DOHH2 (cell line): ENCODE measurements around the gene CERS6.

Source experiments
- EZH2phosphoT487 ChIP-seq: fragments of 200-600 bp; sonication (generic); IDR thresholded peaks from 2 replicates; pipeline ENCODE4 v1.6.1; 2017; ENCODE audit warnings: borderline replicate concordance, mild to moderate bottlenecking, antibody characterized with exemption, low read length, moderate library complexity, mixed read lengths
- TF ChIP-seq, protein P1 (sequence below): fragments of 200-600 bp; sonication (generic); IDR thresholded peaks from one replicate; pipeline ENCODE4 v1.5.1; 2014; ENCODE audit warnings: antibody characterized with exemption, mild to moderate bottlenecking, low read depth, low read length; ENCODE audit not compliant: poor library complexity, severe bottlenecking

DNA sequence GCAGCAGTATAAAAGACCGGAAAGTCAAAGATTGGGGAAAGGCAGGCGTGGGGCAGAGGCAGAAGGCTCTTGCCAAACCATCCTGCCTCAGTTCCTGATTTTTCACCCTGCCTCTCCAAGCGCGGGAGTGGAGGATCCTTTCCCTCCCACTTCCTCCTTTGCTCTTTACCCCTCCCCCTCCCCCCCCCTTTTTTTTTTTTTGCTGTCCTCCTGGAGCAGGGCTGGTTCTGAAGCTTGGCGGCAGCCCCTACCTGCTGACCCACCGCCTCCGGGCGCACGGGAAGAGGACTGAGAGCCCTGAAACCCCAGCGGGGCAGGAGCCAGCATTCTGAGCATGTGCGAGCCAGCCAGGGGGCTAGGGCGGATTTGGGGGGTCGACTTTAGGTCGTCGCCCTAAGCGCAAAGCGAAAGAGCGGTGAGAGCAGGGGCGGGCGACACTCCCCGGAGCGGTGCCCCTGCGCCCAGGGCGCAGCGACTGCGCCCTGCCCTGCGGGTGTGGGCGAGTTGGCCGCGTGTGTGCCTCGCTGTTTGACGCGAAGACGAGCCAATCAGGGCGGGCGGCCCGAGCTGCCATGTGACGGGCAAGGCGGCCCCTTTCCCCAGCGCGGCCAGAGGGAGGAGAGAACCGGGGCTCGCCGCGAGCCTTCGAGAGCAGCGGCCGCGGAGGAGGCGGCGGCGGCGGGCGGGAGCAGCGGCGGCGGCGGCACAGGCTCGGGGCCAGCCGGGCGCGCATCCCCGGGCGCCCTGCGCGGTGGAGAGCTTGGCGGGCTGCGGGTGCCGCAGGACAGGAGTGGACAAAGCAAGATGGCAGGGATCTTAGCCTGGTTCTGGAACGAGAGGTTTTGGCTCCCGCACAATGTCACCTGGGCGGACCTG is at the start of gene CERS6:
- TF ChIP-seq, protein P1, sequence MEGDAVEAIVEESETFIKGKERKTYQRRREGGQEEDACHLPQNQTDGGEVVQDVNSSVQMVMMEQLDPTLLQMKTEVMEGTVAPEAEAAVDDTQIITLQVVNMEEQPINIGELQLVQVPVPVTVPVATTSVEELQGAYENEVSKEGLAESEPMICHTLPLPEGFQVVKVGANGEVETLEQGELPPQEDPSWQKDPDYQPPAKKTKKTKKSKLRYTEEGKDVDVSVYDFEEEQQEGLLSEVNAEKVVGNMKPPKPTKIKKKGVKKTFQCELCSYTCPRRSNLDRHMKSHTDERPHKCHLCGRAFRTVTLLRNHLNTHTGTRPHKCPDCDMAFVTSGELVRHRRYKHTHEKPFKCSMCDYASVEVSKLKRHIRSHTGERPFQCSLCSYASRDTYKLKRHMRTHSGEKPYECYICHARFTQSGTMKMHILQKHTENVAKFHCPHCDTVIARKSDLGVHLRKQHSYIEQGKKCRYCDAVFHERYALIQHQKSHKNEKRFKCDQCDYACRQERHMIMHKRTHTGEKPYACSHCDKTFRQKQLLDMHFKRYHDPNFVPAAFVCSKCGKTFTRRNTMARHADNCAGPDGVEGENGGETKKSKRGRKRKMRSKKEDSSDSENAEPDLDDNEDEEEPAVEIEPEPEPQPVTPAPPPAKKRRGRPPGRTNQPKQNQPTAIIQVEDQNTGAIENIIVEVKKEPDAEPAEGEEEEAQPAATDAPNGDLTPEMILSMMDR, result no peak
- TF ChIP-seq EZH2phosphoT487, result no peak
